GM15510 (cell line): ENCODE results near the gene TUBA3E.
"Not testable (repeated sequence)": the region's sequence is repeated elsewhere in the genome, so short reads cannot be mapped to it uniquely, and the experiment has no call there.

Source experiments
- POLR2A ChIP-seq: IDR thresholded peaks from 3 replicates; pipeline ENCODE4 v1.6.1; 2011; ENCODE audit warnings: borderline replicate concordance; ENCODE audit not compliant: insufficient read length; ENCODE audit errors: extremely low read depth

Gene TUBA3E

DNA sequence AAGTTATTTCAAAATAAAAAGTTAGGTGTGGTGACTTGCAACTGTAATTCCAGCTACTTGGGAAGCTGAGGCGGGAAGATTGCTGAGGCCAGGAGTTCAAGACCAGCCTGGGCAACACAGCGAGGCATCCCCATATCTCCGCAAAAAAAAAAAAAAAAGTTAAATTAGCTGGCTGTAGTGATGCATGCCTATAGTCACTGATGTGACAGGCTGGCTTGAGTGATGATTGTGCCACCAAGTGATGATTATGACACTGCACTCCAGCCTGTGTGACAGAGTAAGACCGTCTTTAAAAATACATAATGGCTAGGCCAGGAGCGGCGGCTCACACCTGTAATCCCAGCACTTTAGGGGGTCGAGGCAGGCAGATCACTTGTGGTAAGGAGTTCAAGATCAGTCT, 28.3 kb downstream of the TUBA3E start:
- no peak for TF ChIP-seq POLR2A

DNA sequence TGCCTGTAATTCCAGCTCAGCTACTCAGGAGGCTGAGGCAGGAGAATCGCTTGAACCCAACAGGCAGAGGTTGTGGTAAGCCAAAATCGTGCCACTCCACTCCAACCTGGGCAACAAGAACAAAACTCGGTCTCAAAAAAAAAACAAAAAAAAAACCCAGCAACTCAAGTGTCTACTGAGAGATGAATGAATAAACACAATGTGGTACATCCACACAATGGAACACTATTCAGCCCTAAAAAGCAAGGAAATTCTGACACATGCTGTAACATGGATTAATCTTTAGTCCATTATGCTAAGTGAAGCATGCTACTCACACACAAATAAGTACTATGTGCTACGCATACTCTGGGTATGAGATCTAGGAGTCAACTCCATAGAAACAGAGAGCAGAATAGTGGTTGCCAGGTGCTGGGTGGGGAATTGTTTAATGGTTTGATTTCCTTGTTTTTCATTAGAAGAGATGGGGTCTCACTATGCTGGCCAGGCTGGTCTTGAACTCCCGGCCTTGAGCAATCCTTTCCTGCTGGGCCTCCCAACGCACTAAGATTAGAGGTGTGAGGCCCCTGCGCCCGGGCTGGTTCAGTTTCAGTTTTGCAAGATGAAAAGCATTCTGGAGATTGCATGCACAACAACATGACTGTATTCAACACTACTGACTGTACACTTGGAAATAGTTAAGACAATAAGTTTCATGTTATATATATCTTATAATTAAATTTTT, 32.8 kb downstream of the TUBA3E start:
- TF ChIP-seq POLR2A = no peak

DNA sequence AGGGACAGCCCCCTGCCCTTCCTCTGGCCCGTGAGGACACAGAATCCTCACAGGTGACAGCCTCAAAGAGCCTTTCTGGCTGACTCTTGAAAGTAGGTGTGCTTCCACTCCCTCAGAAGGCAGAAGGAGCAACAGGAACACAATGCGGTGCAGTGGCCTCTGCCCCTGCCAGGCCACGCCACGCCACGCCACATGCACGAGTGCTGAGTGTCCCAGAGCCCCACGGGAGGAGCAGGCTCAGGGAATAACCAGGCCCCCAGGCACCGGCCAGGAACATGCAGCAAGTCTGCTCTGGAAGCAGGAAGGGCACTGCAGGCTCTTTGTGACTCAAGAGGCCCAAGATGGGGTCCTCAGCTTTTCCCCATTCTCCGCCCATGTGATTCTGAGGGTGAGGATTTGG, 35.3 kb downstream of the TUBA3E start:
- no peak for TF ChIP-seq POLR2A

DNA sequence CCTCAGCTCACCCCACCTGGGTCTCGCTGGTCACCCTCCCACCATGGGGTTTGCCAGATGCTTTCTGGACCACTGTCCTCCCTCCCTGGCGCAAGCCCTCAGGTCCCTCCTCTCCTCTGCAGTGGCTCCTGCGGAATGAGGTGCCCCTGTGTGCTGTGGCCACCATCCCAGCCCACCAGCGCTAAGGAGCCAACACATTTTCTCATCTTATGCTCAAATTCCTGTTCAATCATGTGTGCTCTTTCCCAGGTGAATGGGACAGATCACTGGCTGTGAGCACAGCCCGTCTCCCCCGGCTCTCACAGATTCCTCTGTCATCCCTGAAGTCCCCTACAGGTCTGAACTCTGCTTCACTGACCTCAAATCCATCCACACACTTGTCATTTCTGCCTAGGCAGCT, 38.1 kb downstream of the TUBA3E start:
- TF ChIP-seq POLR2A = no peak

DNA sequence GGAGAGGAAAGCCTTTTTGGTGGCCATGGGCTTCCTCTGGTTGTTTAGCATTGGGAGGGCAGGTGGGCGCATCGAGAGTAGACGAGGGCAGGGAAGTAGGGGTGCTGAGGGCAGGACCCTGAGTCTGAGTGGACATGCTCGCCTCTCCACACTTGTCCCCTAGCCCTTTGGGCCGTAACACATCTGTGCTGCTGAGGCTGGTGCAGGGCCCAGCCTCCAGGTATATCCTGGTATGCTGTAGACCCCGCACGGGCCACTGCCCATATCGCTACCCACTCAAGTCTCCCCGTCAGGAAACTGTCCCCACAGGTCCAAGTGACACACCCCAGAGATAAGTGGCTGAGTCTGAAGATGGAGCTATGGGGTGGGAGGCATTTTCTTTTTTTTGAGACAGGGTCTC, 39.6 kb downstream of the TUBA3E start:
- no peak for TF ChIP-seq POLR2A

DNA sequence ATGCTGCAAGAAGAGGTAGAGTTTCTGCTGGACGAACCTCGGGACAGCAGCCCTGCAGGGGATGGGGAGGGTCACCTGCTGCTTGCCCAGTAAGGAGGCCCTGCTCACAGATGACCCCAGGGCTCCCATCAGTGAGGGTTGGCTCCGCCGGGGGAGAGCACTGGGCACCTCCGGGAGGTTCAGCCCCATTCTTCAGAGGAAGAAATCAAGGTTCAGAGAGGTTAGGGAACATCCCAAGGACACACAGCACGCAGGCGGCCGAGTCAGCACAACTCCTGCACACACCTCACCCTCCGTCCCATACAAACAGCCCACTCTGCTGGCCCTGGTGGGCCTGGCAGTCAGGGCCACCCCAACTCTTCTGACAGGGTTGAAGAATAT, 41.6 kb downstream of the TUBA3E start:
- TF ChIP-seq POLR2A = no peak

DNA sequence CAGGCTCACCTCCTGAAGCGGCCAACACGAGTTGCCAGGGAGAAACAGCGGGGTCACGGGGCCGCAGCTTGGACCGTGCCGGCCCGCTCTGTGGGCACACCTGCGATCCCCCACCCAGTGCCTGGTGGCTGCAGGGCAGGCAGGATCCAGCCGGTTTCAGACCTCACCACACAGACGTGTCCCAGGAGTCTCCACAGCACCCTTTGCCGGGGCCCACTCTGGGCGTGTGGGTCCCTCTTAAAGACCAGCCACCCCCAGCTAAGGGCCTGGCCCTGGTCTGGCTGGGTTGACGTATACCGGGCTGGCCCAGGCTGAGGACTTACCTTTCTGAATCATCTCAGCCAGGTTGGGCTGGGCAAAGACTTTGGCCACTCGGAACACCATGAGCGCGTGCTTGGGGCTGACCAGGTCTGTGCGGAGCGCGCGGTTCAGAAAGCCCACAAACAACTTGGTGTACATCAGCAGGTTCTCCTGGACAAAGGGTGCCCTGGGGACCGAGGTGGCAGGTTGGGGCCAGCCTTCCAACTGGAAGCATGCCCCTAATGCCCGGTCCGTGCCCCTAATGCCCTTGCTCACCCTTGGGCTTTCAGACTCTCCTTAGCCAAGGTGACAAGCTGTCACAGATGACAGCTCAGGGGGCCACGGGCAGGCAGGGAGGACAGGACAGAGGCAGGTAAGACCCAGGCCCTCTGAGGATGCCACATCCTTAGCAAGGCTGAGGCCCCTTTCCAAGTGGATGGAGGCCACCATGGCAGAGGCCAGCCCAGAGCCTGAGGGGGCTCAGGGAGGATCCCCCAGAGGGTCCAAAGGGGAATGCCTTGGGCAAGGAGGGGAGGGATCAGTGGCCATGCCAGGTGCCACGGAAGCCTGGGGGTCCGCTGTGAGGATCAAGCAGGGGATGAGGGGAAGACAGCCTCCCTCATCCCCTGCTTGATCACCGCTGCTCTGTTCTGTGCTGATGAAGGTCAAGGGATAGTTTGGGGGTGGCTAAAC, 43.2 kb downstream of the TUBA3E start:
- no peak for TF ChIP-seq POLR2A

DNA sequence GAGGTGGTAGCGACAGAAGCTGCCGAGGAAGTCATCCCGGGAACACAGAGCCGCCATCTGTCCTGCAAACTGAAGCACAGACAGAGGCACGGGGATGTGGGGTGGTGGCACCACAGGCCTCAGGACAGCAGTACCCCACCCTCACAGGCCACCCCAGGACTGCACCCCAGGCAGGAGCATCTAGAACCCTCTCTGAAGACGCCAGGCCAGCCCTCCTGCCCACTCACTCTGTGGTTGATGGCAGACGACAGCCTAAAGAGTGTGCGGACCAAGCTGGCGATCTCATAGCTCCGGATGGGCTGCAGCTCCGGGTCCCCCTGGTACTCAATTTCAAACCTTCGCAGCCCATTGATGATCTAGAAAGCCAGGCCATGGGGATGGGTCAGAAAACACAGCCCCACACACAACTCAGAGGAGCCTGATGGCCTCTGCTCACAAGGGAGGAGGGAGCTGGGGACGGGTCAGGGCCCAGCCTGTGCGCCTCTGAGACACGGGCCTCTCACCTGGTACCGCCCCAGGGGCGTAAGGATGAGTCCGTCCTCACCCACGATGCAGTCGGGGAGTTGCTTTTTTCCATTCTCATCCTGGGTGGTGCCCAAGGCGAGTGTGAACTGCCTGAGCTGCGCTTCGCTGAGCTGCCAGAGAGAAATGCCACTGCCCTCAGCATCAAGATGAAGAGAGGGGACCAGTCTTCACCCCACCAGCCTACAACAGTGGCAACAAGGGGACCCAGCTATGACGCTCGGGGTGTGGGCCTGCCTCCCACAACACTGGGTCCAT, 45.2 kb downstream of the TUBA3E start:
- no peak for TF ChIP-seq POLR2A

DNA sequence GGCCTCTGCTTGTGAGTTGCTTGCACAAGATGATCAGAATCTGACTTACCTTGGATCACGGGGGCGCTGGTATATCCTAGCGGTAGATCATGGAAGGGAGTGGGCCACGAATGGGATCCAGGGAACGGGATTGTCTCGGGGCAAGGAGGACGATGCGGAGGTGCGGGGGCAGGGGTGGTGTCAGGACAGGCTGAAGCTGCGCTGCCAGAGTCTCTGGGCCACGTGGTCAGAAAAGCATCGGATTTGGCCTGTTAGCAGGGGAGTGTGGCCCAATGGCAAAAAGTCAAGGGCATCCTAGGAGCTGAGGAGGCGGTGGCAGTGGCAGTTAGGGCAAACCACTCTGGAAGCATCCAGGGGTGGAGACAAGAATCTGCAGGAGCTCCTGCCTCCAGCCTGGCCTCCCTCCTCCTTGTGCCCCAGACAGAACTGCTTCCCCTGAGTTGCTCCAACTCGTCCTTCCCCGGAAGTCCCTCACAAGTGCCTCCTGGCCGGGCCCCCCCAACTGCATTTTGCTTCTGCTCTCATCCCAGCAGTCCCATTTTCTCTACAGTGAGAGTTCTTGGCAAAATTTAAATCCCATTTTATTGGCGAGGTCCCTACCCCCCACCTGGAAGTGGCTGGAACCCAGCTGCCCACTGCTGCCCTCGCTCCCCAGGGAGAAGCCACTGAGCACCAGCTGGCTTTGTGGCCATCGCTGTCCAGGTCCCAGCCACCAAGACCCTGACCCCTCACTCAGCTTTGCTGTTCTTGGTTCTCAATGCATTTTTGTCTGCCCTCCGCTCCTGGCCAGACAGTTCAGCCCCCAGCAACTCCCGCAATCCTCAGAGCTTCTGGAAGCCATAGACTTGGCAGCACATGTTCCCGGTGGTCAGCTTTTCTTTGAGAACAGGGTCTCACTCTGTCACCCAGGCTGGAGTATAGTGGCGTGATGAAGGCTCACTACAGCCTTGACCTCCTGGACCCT, 47.8 kb downstream of the TUBA3E start:
- TF ChIP-seq POLR2A = no peak

DNA sequence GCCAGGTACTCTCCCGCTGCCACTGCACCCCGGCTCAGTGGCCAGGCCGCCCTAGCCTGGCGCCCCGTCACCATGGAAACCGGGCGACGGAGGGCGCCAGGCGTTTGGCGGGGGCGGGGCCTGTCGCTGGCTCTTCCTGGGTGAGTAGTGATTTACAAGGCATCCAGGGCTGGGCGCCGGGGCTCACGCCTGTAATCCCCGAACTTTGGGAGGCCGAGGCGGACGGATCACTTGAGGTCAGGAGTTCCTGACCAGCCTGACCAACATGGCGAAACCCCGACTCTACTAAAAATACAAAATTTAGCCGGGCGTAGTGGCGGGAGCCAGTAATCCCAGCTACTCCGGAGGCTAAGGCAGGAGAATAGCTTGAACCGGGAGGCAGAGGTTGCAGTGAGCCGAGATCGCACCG, 53.2 kb downstream of the TUBA3E start, which contains the start of gene CCDC74B:
TSS of gene CCDC74B (minus strand) at position 107 of the 409 bp plus-strand sequence. CDS start 116 bp downstream, outside the sequence.
- TF ChIP-seq POLR2A = not testable (repeated sequence)
